CD4-positive, alpha-beta T cell treated with Interleukin-17A for 4 hours (primary cell): Measurements from ENCODE around the gene GALNT17.

ENCODE experiments used
- DNase-seq: peaks from one replicate; pipeline ENCODE4 v3.0.0-alpha.2; 2020; ENCODE audit warnings: mixed read lengths

Gene GALNT17

DNA sequence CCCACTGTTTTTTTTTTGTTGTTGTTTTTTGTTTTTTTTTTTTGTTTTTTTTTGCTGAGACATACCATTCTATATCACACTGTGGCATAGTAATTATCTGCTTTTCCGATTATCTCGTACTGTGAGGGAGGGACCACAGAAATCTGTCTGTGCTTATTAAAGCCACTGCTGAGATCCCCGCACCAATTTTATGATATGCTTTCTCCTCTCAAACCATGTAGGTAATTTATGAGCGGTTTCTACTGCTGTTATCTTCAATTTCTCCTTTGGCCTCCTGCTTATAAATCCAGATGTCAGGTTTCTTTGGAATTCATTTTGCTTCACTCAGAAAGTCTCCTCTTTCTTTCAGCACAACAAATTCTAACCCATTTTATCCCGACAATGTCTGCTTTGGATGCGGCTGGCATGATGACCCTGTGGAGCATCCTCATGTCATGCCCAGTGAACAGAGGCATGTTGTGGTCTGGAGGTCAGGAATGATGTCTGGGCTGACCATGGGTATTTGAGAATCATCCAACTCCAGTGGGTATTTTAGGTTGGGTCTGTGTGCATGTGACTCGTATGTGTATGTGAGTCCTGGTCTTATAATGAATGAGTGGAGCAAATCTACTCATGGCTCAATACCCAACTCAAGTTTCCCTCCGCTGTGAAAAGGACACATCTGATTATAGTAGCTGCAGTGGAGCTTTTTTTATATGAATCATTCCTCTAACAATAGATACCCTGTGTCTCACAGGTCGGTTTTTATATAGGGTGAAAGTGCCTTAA, 213.4 kb downstream of the GALNT17 start:
- DNase-seq = no peak

DNA sequence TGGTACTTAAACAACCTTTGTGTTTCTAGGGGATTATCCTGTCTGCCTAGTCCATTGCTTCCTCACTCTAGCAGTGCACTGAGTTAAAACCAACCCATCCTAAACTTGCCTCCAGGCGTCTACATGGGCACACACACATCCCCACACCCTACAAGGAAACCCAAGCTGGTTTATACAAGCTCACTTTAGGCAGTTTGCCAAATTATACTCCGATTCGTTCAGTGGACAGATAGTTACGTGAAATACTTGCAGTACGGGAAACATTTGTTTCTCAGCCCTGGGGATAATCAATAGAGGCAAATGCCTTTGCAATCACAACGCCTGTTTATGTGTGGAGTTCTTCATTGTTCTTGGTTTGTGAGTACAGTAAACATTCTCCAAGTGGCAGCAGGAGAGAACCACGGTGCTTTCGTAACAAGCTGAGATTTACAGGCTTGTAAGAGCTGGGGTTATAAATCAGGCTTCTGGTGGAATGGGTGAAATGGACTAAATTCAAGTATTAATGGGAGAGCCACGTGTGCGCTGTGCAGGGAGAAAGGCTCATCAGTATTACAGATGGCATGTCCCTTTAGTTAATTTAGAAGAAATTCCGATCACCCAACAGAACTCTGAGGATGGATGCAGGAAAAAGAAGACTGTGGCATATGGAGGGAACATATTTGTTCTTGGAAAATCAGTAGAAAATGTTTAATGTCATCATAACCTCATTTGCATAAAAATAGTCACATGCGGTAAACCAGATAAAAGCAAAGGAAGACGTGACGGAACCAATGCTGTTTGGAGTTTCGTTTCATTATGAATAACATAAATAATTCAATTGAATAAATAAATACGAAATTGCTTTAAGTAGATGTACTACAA, 217.1 kb downstream of the GALNT17 start:
- DNase-seq = no peak

GRCh38 chr7:71349682-71350481, 217.9 kb downstream of the GALNT17 start:
- DNase-seq = no peak

DNA sequence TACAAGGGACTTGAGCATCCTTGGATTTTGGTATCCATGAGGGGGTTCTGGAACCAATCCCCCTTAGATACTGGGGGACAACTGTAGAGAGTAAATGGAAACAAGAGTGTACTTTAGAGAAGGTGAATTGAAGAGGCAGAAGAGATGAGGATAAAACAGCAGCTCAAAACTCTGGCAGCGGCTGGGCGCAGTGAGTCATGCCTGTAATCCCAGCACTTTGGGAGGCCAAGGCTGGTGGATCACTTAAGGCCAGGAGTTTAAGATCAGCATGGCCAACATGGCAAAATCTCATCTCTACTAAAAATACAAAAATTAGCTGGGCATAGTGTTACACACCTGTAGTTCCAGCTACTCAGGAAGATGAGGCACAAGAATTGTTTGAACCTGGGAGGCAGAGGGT, 218.7 kb downstream of the GALNT17 start:
- no peak for DNase-seq

DNA sequence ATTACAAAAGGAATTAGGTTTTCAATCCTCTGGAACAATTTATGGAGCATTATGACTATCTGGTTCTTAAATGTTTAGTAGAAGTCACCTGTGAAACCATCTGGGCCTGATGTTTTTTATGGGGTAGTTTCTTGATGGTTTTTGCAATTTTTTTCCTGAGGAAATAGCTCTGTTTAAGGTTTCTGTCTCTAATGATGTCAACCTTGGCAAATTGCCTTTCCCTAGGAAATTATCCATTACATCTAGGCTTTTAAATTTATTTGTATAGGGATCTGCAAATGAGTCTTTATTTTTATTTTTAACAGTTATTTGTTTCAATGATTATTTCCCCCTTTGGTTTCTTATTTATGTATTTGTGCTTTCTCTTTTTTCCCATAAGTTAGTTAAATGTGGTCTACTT, 222.8 kb downstream of the GALNT17 start:
- no peak for DNase-seq

- DNase-seq = no peak
Measured at GRCh38 chr7:71361451-71362032, 229.6 kb downstream of the GALNT17 start.

GRCh38 chr7:71362240-71362639, 230.3 kb downstream of the GALNT17 start:
- no peak for DNase-seq

- DNase-seq = no peak
Measured at GRCh38 chr7:71363223-71363622, 231.3 kb downstream of the GALNT17 start.

GRCh38 chr7:71363627-71364026, 231.7 kb downstream of the GALNT17 start:
- DNase-seq = no peak

- DNase-seq = no peak
Measured at GRCh38 chr7:71364551-71364950, 232.6 kb downstream of the GALNT17 start.

GRCh38 chr7:71372991-71373390, 241.0 kb downstream of the GALNT17 start:
- no peak for DNase-seq

- no peak for DNase-seq
Measured at GRCh38 chr7:71377062-71377461, 245.1 kb downstream of the GALNT17 start.

DNA sequence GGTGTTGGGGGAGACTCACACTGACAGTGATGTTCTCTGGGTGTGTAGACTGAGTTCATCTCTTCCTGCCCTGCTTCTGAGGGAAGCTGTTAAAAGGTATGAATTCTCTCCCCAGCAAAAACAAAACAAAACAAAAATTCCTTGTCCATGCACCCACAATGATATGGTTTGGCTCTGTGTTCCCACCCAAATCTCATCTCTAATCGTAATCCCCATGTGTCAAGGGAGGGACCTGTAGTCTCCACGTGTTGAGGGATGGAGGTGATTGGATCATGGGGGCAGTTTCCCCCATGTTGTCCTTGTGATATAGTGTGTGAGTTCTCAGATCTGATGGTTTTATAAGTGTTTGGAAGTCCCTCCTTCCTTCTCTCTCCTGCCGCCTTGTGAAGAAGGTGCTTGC, 245.5 kb downstream of the GALNT17 start:
- no peak for DNase-seq

- DNase-seq = no peak
Measured at GRCh38 chr7:71384094-71384493, 252.2 kb downstream of the GALNT17 start.

GRCh38 chr7:71385330-71385729, 253.4 kb downstream of the GALNT17 start:
- DNase-seq = no peak

- DNase-seq = no peak
Measured at GRCh38 chr7:71386152-71386785, 254.3 kb downstream of the GALNT17 start.

- no peak for DNase-seq
Measured at GRCh38 chr7:71388181-71388580, 256.2 kb downstream of the GALNT17 start.

GRCh38 chr7:71389976-71390375, 258.0 kb downstream of the GALNT17 start:
- DNase-seq = no peak

- no peak for DNase-seq
Measured at GRCh38 chr7:71393661-71394060, 261.7 kb downstream of the GALNT17 start.

- no peak for DNase-seq
Measured at GRCh38 chr7:71402684-71403083, 270.7 kb downstream of the GALNT17 start.

DNA sequence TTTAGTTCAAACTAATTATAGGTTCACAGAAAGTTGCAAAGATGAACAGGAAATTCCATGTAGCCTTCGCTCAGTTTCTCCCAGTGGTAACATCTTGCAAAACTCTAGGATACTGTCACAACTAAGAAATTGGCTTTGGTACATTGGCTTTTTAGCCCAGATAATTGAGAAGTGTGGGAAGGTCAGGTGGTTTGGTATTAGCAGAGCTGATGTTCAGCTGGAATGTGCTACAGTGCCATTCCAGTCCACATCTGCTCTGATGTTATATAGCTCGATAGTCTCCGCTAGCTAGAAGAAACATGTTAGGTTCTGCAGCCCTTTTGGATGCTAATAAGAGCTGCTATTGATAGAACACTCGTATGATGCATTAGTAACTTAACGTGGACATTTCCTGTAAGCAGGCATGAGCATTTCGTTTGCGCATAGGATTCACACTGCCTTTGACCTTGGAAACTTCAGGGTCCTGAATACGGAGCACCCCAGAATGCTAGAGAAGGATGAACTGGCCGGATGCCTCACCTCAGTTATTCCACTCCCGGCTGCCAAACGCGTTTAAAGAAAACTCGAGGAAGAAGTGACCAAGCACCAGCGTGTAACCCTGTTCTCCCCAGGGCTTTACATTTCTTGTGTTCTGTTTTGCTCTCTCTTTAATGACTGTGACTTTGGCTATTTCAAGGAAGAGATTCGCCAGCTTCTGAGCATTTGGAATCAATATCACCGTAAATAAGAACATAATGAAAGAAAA, 271.4 kb downstream of the GALNT17 start:
- no peak for DNase-seq
